SK-N-SH treated with all-trans-retinoic acid at 6 μM for 48 hours (cell line): ENCODE measurements around the gene ARL10.

ENCODE experiments used
- ATAC-seq: fragments of 200-7000 bp; cut with Tn5 transposase; 3 replicates; pipeline ENCODE4 v1.9.1; 2020; ENCODE audit warnings: mild to moderate bottlenecking, moderate library complexity
- CSDC2 ChIP-seq: fragments of 250-450 bp; sonication (Bioruptor Pico); IDR thresholded peaks from 2 replicates; pipeline ENCODE4 v1.5.0; 2020; ENCODE audit warnings: mild to moderate bottlenecking, moderate library complexity
- ESRRG ChIP-seq: fragments of 250-450 bp; sonication (Bioruptor Pico); IDR thresholded peaks from 2 replicates; pipeline ENCODE4 v1.6.1; 2021; ENCODE audit warnings: mild to moderate bottlenecking
- GLIS3 ChIP-seq: fragments of 250-450 bp; sonication (Bioruptor Pico); IDR thresholded peaks from 2 replicates; pipeline ENCODE4 v1.5.0; 2020; ENCODE audit warnings: mild to moderate bottlenecking, moderate library complexity
- ISL1 ChIP-seq: fragments of 250-450 bp; sonication (Bioruptor Pico); IDR thresholded peaks from 2 replicates; pipeline ENCODE4 v2.1.2; 2022; ENCODE audit warnings: mild to moderate bottlenecking, moderate library complexity
- OSR1 ChIP-seq: fragments of 250-450 bp; sonication (Bioruptor Pico); IDR thresholded peaks from 2 replicates; pipeline ENCODE4 v1.8.0; 2022; ENCODE audit warnings: moderate library complexity, mild to moderate bottlenecking, inconsistent platforms
- POU6F1 ChIP-seq: fragments of 250-450 bp; sonication (Bioruptor Pico); IDR thresholded peaks from 2 replicates; pipeline ENCODE4 v1.8.0; 2021; ENCODE audit warnings: low read depth, mild to moderate bottlenecking, moderate library complexity, borderline replicate concordance
- PPARA ChIP-seq: fragments of 250-450 bp; sonication (Bioruptor Pico); IDR thresholded peaks from 2 replicates; pipeline ENCODE4 v1.5.0; 2020; ENCODE audit warnings: mild to moderate bottlenecking, borderline replicate concordance
- RARB ChIP-seq: fragments of 250-450 bp; sonication (Bioruptor Pico); IDR thresholded peaks from 2 replicates; pipeline ENCODE4 v1.8.0; 2021; ENCODE audit warnings: mild to moderate bottlenecking, moderate library complexity
- SNAI2 ChIP-seq: fragments of 250-450 bp; sonication (Bioruptor Pico); IDR thresholded peaks from 2 replicates; pipeline ENCODE4 v1.5.0; 2020; ENCODE audit warnings: mild to moderate bottlenecking, moderate library complexity
- TCF4 ChIP-seq: fragments of 250-450 bp; sonication (Bioruptor Pico); IDR thresholded peaks from 2 replicates; pipeline ENCODE4 v1.8.0; 2021; ENCODE audit warnings: mild to moderate bottlenecking, moderate library complexity, borderline replicate concordance
- TOX ChIP-seq: fragments of 250-450 bp; sonication (Bioruptor Pico); IDR thresholded peaks from 2 replicates; pipeline ENCODE4 v1.8.0; 2021; ENCODE audit warnings: mild to moderate bottlenecking, moderate library complexity, borderline replicate concordance
- TSHZ2 ChIP-seq: fragments of 250-450 bp; sonication (Bioruptor Pico); IDR thresholded peaks from 2 replicates; pipeline ENCODE4 v1.5.0; 2020; ENCODE audit warnings: mild to moderate bottlenecking, moderate library complexity
- ZC3H10 ChIP-seq: fragments of 250-450 bp; sonication (Bioruptor Pico); IDR thresholded peaks from 2 replicates; pipeline ENCODE4 v1.5.1; 2021; ENCODE audit warnings: mild to moderate bottlenecking, moderate library complexity
- ZFP3 ChIP-seq: fragments of 250-450 bp; sonication (Bioruptor Pico); IDR thresholded peaks from 2 replicates; pipeline ENCODE4 v1.5.0; 2020; ENCODE audit warnings: mild to moderate bottlenecking, moderate library complexity
- ZFP30 ChIP-seq: fragments of 450-650 bp; formaldehyde crosslinking; IDR thresholded peaks from 2 replicates; pipeline ENCODE4 v1.5.0; 2022; ENCODE audit warnings: mild to moderate bottlenecking, moderate library complexity
- ZNF565 ChIP-seq: fragments of 450-650 bp; formaldehyde crosslinking; conservative IDR thresholded peaks from 2 replicates; pipeline ENCODE4 v1.5.0; 2020; ENCODE audit warnings: low read depth, mild to moderate bottlenecking, moderate library complexity
- ZNF70 ChIP-seq: fragments of 450-650 bp; formaldehyde crosslinking; IDR thresholded peaks from 2 replicates; pipeline ENCODE4 v1.5.0; 2020; ENCODE audit warnings: mild to moderate bottlenecking, moderate library complexity
- ZNF8 ChIP-seq: fragments of 450-650 bp; formaldehyde crosslinking; IDR thresholded peaks from 2 replicates; pipeline ENCODE4 v1.5.0; 2020; ENCODE audit warnings: mild to moderate bottlenecking, moderate library complexity
- TF ChIP-seq, protein P1 (sequence below): fragments of 250-450 bp; sonication (Bioruptor Pico); IDR thresholded peaks from 2 replicates; pipeline ENCODE4 v1.5.1; 2020; ENCODE audit warnings: low read depth, mild to moderate bottlenecking, moderate library complexity
- TF ChIP-seq, protein P2 (sequence below): fragments of 250-450 bp; sonication (Bioruptor Pico); IDR thresholded peaks from 2 replicates; pipeline ENCODE4 v1.8.0; 2020; ENCODE audit warnings: mild to moderate bottlenecking, moderate library complexity, borderline replicate concordance

ARL10 gene

GRCh38 chr5:176415240-176415951 lies 50.1 kb downstream of the ARL10 start:
- no peak for ATAC-seq
- no peak for TF ChIP-seq ZC3H10 (CRISPR knock-in tag)
- TF ChIP-seq, protein P1, sequence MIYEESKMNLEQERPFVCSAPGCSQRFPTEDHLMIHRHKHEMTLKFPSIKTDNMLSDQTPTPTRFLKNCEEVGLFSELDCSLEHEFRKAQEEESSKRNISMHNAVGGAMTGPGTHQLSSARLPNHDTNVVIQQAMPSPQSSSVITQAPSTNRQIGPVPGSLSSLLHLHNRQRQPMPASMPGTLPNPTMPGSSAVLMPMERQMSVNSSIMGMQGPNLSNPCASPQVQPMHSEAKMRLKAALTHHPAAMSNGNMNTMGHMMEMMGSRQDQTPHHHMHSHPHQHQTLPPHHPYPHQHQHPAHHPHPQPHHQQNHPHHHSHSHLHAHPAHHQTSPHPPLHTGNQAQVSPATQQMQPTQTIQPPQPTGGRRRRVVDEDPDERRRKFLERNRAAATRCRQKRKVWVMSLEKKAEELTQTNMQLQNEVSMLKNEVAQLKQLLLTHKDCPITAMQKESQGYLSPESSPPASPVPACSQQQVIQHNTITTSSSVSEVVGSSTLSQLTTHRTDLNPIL (CRISPR knock-in tag) = no peak
- TF ChIP-seq PPARA (CRISPR knock-in tag) = no peak
- TF ChIP-seq RARB (CRISPR knock-in tag) = no peak
- no peak for TF ChIP-seq OSR1 (CRISPR knock-in tag)
- no peak for TF ChIP-seq ZNF8
- no peak for TF ChIP-seq TSHZ2 (CRISPR knock-in tag)
- TF ChIP-seq, all 23 proteins: peak for 0

DNA sequence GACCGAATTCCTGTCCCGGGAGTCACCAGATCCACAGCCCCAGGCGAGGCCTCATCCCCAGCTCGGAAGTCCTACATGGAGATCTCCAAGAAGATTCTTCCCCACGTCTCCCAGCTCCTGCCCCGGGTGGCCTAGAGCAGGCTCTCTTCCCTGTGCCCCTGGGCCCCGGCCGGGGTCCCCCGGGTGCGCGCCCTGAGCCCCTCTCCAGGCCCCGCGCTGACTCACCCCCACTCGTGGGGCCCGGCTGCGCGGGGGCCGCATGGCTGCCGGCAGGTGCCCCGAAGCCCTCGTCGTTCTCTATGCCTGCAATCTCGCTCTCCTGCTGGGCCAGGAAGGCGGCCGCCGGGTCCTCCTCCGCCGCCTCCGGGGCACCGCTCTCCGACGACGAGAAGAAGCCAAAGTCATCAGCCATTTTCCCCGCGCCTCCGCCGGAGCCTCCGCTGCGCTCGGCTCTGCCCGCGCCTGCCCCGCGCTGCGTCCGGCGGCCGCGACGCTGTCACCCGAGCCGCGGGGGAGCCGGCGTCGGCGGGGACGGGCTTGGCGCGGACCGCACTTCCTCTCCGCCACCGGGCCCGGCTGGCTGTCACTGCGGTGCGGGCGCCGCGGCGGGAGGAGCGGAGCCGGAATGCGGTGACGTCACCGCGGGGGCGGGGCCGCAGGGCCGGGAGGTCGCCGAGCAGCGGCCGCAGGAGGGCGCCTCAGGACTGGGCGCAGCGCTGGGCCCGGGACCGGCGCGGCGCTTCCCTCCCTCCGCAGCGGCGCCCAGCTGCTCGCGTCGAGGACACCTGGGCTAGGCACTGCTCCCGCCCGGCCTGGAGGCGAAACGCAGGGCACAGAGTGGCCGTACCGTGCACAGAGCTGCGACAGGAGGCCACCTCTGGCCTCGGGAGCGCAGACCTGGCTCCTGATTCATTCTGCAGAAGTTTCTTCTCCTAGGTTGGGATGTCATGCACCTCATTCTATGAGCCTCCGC lies 51.0 kb downstream of the ARL10 start, which contains the start of gene CLTB:
Gene CLTB, minus strand, starts transcription at position 588 of the 973 bp plus-strand sequence. Its CDS starts 176 bp downstream, at position 412.
- TF ChIP-seq CSDC2 (CRISPR knock-in tag) (peak; percentile 50; the same call in 1 of the 2 replicates), SNAI2 (CRISPR knock-in tag) (peak; percentile 46; the same call in 1 of the 2 replicates), TSHZ2 (CRISPR knock-in tag) (peak; percentile 64; the same call in 1 of the 2 replicates), GLIS3 (no peak)
- TF ChIP-seq, all 23 proteins: peak for 3
- ATAC-seq = peak; percentile 96

- no peak for ATAC-seq
Observed at GRCh38 chr5:176416965-176417364, 51.7 kb downstream of the ARL10 start.

DNA sequence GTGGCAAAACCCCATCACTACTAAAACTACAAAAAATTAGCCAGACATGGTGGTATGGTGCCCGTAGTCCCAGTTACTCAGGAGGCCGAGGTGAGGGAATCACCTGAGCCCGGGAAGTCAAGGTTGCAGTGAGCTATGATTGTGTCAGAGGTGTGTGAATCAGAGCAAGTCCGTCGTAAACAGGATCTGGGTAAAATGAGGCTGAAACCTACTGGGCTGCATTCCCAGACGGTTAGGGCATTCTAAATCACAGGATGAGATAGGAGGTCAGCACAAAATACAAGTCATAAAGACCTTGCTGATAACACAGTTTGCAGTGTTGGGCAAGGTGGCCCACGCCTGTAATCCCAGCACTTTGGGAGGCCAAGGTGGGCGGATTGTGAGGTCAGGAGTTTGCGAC lies 53.0 kb downstream of the ARL10 start:
- no peak for ATAC-seq
- TF ChIP-seq GLIS3 (no peak), ZFP30 (CRISPR knock-in tag) (no peak), POU6F1 (CRISPR knock-in tag) (no peak), OSR1 (CRISPR knock-in tag) (no peak), ZNF70 (CRISPR knock-in tag) (no peak), CSDC2 (CRISPR knock-in tag) (no peak), SNAI2 (CRISPR knock-in tag) (no peak), ESRRG (no peak), ZC3H10 (CRISPR knock-in tag) (no peak), PPARA (CRISPR knock-in tag) (no peak)
- TF ChIP-seq, protein P2, sequence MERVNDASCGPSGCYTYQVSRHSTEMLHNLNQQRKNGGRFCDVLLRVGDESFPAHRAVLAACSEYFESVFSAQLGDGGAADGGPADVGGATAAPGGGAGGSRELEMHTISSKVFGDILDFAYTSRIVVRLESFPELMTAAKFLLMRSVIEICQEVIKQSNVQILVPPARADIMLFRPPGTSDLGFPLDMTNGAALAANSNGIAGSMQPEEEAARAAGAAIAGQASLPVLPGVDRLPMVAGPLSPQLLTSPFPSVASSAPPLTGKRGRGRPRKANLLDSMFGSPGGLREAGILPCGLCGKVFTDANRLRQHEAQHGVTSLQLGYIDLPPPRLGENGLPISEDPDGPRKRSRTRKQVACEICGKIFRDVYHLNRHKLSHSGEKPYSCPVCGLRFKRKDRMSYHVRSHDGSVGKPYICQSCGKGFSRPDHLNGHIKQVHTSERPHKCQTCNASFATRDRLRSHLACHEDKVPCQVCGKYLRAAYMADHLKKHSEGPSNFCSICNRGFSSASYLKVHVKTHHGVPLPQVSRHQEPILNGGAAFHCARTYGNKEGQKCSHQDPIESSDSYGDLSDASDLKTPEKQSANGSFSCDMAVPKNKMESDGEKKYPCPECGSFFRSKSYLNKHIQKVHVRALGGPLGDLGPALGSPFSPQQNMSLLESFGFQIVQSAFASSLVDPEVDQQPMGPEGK (CRISPR knock-in tag) = no peak

More at GRCh38 chr5:176416965-176417364, 51.7 kb downstream of the ARL10 start:
- TF ChIP-seq PPARA (CRISPR knock-in tag) (no peak), ZC3H10 (CRISPR knock-in tag) (no peak), ZFP3 (no peak), OSR1 (CRISPR knock-in tag) (no peak), ESRRG (no peak), ISL1 (CRISPR knock-in tag) (no peak), TCF4 (CRISPR knock-in tag) (no peak), ZNF565 (CRISPR knock-in tag) (no peak), CSDC2 (CRISPR knock-in tag) (no peak), ZNF8 (no peak), TOX (CRISPR knock-in tag) (no peak), ZFP30 (CRISPR knock-in tag) (no peak)
